ENCODE results near the gene CPEB3.

GRCh38 chr10:92238586-92239098, 52.2 kb downstream of the CPEB3 start:
- TF ChIP-seq CTCF (IDR thresholded peaks at IDR 0.05) (no peak), POLR2A (IDR thresholded peaks at IDR 0.05) (peak in 1 of 3 donors; percentile 17)

Measured in body of pancreas (tissue), 4 donors.